Dermis blood vessel endothelial cell (primary cell): ENCODE measurements around the gene SLFN5. TPM values are rescaled to one million over a fixed set of nuclear protein-coding genes. Genes with fewer than 3 reads are reported as not detected.
"Not testable (repeated sequence)": the region's sequence is repeated elsewhere in the genome, so short reads cannot be mapped to it uniquely, and the experiment has no call there.

Source experiments
- DNase-seq: peaks from one replicate; pipeline ENCODE4 v3.0.0; 2010
- total RNA-seq: library from RNA; depleted of rRNA; stranded (reverse); fragments of >200 nt; gene quantifications from 2 replicates; pipeline ENCODE4 v1.2.3, GENCODE V29; 2014

Gene SLFN5
- total RNA-seq, result 40.8 and 68.0 TPM in 2 replicates

GRCh38 chr17:35242805-35243560 lies at the start of gene SLFN5:
SLFN5 (plus strand) TSS chr17:35243072; CDS start chr17:35258691, 15,619 bp downstream.
- peak; percentile 96 for DNase-seq

DNA sequence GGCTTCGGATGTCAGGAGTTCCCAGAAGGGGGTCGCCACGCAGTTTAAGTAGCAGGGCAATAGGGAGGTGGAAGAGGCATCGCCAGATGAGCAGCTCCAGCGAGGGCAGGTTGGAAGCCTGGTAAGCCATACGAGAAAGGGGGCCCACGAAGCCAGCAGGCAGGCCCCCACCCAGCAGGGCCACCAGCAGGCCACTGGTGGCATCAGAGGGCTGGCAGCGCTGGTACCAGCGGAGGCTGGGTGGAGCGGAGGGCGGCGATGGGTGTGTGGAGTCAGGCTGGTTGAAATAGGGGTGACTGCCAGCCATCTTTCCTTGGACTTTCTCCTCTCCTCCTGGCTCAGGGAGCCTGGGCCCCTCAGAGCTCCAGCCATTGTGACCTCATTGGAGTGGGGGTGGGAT lies 48.9 kb upstream of the SLFN5 start, which contains the start of gene SLC35G3:
Gene SLC35G3, minus strand, starts transcription at position 393 of the 400 bp plus-strand sequence. Its CDS starts 86 bp downstream, at position 307.
- not testable (repeated sequence) for DNase-seq

GRCh38 chr17:35195062-35195461 lies 47.8 kb upstream of the SLFN5 start:
- DNase-seq, result not testable (repeated sequence)

- not testable (repeated sequence) for DNase-seq
Measured at GRCh38 chr17:35202582-35202981, 40.3 kb upstream of the SLFN5 start.

DNA sequence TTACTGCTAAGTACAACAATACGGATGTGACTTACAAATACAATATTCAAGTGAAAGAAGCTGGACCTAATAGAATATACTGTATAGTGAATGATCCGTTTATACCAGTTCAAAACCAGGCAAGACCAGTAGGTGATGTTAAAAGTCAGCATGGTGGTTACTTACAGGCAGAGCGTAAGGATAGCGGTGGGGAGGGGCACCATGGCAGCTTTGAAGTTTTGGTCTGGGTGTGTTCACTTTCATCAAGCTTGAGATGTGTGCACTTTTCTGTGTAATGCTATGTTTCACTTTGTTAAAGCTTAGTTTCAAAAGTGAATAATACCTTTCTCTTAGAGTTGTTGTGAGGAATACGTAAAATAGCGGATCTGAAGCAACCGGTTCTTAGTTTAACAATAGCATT lies 32.1 kb upstream of the SLFN5 start:
- DNase-seq, result no peak

DNA sequence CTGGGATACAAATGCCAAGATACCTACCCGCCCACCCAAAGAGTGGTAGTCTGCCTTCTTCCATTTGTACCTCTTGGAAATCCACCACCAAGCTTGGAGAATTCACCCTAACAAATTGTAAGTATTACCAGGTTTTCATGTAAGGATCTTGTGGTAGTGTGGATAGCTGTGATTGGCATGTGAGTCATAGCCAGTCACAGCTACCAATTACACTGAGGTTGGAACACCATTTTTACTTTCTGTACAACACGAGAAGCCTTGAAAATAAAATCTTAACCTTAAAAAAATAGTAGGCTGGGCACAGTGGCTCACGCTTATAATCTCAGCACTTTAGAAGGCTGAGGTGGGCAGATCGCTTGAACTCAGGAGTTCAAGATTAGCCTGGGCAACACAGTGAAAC lies 30.2 kb upstream of the SLFN5 start:
- DNase-seq, result no peak

GRCh38 chr17:35213412-35213940 lies 29.4 kb upstream of the SLFN5 start:
- DNase-seq, result peak; percentile 58

DNA sequence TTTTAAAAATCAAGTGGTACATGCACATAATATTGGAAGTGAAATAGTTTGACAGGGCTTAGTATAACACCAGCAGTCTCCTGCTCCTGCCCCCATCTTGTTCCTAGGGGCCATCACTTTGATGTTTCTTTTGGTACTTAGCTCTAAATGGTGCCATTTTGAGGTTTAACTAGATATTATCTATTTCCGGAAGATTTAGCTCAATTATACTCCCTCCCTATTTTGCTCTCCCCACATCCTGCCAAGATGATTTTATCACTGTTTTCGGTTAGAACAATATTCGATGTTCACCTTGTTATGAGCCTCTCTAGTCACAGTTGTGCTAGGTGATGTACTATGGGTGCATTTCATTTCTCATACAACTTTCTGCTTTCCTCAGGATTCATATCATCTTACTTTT lies 28.7 kb upstream of the SLFN5 start:
- DNase-seq, result no peak

DNA sequence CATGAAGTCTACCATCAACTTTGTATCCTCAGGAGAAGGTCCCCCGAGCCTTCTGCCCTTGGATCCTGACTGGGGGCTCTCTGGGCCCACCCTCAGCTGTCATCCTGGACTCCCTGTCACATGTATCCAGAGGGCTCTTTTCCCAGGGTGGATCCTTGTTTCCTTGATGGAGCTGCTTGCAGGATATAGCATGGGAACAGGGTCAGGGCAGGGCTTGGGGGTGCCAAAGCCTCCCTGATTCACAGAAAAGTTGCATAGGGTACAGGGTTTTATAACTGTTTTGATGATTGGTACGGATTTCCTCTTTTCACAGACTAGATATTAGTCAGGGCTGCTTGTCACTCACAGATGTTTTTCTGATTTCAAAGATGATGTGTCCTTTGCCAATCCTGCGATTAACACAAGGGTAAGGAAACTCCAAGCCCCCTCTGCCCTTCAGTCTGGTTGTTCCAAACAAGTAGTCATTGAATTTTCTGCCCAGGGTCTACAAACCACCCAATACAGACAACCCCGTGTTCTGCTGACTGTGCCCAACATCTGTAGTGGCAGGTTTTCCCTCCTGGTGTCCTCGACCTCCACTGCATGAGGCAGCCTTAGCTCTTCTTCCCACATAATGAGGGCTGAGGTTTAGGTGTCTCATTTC lies 28.1 kb upstream of the SLFN5 start:
- no peak for DNase-seq

DNA sequence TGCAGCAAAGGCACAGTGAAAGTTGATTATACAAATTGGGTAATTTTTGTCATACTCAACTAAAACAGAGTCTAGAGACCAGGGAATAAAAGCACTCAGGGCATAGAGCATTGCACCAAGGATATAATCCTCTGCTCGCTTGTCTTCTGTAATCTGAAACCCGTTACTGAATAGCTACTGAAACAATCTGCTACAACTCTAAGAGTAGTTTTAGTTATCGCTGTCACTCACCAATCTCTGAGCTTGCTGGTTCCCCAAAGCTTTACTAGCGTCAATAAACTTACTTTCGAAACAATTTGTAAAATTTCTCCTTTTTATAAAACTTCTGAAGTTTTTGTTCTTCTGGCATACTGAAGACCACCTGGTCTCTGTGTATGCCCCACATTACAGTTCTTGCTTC lies 25.8 kb upstream of the SLFN5 start:
- no peak for DNase-seq

- DNase-seq, result peak; percentile 33
Measured at GRCh38 chr17:35218915-35219314, 24.0 kb upstream of the SLFN5 start.

- no peak for DNase-seq
Measured at GRCh38 chr17:35222452-35222851, 20.4 kb upstream of the SLFN5 start.

- no peak for DNase-seq
Measured at GRCh38 chr17:35224436-35224835, 18.4 kb upstream of the SLFN5 start.

- no peak for DNase-seq
Measured at GRCh38 chr17:35227546-35227945, 15.3 kb upstream of the SLFN5 start.

DNA sequence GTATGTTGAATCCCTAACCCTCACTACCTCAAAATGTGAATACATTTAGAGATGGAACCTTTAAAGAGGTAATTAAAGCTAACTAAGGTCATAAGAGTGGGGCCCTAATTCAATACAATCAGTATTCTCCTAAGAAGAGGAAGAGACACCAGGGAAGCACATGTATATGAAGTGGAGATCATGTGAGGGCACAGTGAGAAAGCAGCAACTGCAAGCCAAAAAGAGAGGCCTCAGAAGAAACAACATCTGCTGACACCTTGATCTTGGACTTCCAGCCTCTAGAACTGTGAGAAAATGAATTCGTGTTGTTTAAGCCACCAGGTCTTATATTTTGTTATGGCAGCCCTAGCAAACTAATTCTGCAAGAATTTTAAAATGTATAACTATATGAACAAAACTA lies 13.2 kb upstream of the SLFN5 start:
- DNase-seq, result no peak

GRCh38 chr17:35234315-35234714 lies 8.6 kb upstream of the SLFN5 start:
- not testable (repeated sequence) for DNase-seq

GRCh38 chr17:35235289-35235688 lies 7.6 kb upstream of the SLFN5 start:
- no peak for DNase-seq

DNA sequence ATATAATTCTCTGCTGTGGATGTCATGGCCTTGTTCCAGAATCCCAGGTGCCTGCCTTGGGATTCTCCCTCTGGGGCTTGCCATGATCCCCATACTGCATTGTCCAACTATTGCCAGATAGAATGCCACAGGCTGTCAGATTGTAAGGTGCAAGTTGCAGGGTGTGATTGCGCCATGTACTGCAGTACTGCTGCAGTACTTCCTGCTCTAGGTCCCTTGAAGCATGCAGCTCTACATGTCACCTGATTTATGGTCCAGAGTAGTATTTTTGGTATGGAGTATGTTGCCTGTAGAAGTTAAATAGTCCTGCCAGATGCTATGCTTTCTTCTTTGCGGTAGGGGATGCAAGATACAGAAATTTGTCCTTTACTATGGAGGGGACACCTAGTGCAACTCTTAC lies 7.0 kb upstream of the SLFN5 start:
- DNase-seq, result no peak

- DNase-seq, result no peak
Measured at GRCh38 chr17:35236821-35237220, 6.1 kb upstream of the SLFN5 start.

GRCh38 chr17:35238821-35239220 lies 4.1 kb upstream of the SLFN5 start:
- no peak for DNase-seq

- no peak for DNase-seq
Measured at GRCh38 chr17:35239823-35240222, 3.0 kb upstream of the SLFN5 start.

- DNase-seq, result no peak
Measured at GRCh38 chr17:35240861-35241260, 2.0 kb upstream of the SLFN5 start.

GRCh38 chr17:35241520-35241919 lies 1.4 kb upstream of the SLFN5 start:
- DNase-seq, result no peak
